Neural progenitor cell (in vitro differentiated cells): ENCODE data around the gene PDE7B. TPM values are rescaled to one million over a fixed set of nuclear protein-coding genes. Genes with fewer than 3 reads are reported as not detected.

Experiments used
- DNase-seq: peaks from one replicate; pipeline ENCODE4 v3.0.0-alpha.2; 2016; ENCODE audit warnings: low spot score
- H2AFZ ChIP-seq: fragments of 200-600 bp; sonication (generic); replicated peaks from 2 replicates; pipeline ENCODE4 v1.6.1; 2016; ENCODE audit warnings: antibody characterized with exemption
- H3F3A ChIP-seq: fragments of 200-600 bp; sonication (generic); 2 replicates; pipeline ENCODE4 v1.6.1; 2016; ENCODE audit warnings: antibody characterized with exemption, low read depth
- H3K27ac ChIP-seq: fragments of 200-600 bp; sonication (generic); 2 replicates; pipeline ENCODE4 v1.5.1; 2016; ENCODE audit warnings: mild to moderate bottlenecking
- H3K27me3 ChIP-seq: fragments of 200-600 bp; sonication (generic); 2 replicates; pipeline ENCODE4 v1.6.1; 2016; ENCODE audit warnings: mild to moderate bottlenecking, moderate library complexity
- H3K36me3 ChIP-seq: fragments of 200-600 bp; sonication (generic); 2 replicates; pipeline ENCODE4 v1.5.1; 2016
- H3K4me1 ChIP-seq: fragments of 200-600 bp; sonication (generic); 2 replicates; pipeline ENCODE4 v1.6.1; 2016; ENCODE audit warnings: mixed run types
- H3K4me2 ChIP-seq: fragments of 200-600 bp; sonication (generic); 2 replicates; pipeline ENCODE4 v1.6.1; 2016
- H3K4me3 ChIP-seq: fragments of 200-600 bp; sonication (generic); 2 replicates; pipeline ENCODE4 v1.5.1; 2016
- H3K79me2 ChIP-seq: fragments of 200-600 bp; sonication (generic); 2 replicates; pipeline ENCODE4 v1.6.1; 2016; ENCODE audit warnings: low read depth
- H3K9ac ChIP-seq: fragments of 200-600 bp; sonication (generic); 2 replicates; pipeline ENCODE4 v1.6.1; 2016
- H3K9me3 ChIP-seq: fragments of 200-600 bp; sonication (generic); 2 replicates; pipeline ENCODE4 v1.5.1; 2016; ENCODE audit warnings: low read depth
- H4K20me1 ChIP-seq: fragments of 200-600 bp; sonication (generic); 2 replicates; pipeline ENCODE4 v1.6.1; 2016; ENCODE audit warnings: low read depth
- H3K27ac Mint-ChIP-seq: 3 replicates; pipeline ENCODE4 v1.8.0; 2021; ENCODE audit warnings: mixed read lengths
- H3K27me3 Mint-ChIP-seq: 2 replicates; pipeline ENCODE4 v1.8.0; 2022; ENCODE audit warnings: low read depth, mild to moderate bottlenecking, inconsistent platforms, moderate library complexity, mixed read lengths; ENCODE audit not compliant: insufficient read depth
- H3K36me3 Mint-ChIP-seq: 3 replicates; pipeline ENCODE4 v1.8.0; 2021; ENCODE audit warnings: mixed read lengths
- H3K4me1 Mint-ChIP-seq: 3 replicates; pipeline ENCODE4 v1.8.0; 2021; ENCODE audit warnings: mixed read lengths
- H3K4me3 Mint-ChIP-seq: 3 replicates; pipeline ENCODE4 v1.8.0; 2021; ENCODE audit warnings: mild to moderate bottlenecking, moderate library complexity, mixed read lengths
- H3K9me3 Mint-ChIP-seq: 3 replicates; pipeline ENCODE4 v1.8.0; 2020; ENCODE audit warnings: mixed read lengths
- EZH2 ChIP-seq: fragments of 200-600 bp; sonication (generic); IDR thresholded peaks from 2 replicates; pipeline ENCODE4 v1.6.1; 2017; ENCODE audit warnings: antibody characterized with exemption, mild to moderate bottlenecking, moderate library complexity
- EZH2phosphoT487 ChIP-seq: fragments of 200-600 bp; sonication (generic); IDR thresholded peaks from 2 replicates; pipeline ENCODE4 v1.6.1; 2017; ENCODE audit warnings: antibody characterized with exemption
- total RNA-seq: library from RNA; depleted of rRNA; stranded (reverse); fragments of >200 nt; gene quantifications from 2 replicates; pipeline ENCODE4 v1.2.3, GENCODE V29; 2015; ENCODE audit warnings: low replicate concordance
- TF ChIP-seq, protein P1 (sequence below): fragments of 200-600 bp; sonication (generic); IDR thresholded peaks from 2 replicates; pipeline ENCODE4 v1.5.1; 2017; ENCODE audit warnings: antibody characterized with exemption, mild to moderate bottlenecking

PDE7B gene
- total RNA-seq, 1 donor from 2014 or later: 0.04 TPM

DNA sequence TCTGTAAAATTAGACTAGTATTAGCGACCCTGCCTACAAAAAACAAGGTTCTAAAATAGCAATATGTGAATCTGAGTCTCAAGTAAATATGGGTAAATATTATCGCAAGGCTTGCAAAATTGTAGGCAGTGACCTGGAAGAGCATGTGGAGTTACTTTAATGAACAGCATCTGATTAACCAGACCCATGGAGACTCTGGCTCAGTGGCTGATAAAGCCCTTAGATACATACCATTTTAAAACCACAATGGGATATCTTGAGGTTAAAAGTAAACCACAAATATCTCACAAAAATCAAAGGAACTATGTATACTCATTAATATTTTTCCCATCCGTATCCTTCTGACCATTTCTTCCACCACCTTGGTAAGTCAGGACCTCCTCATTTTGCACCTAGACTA is 211.6 kb downstream of the PDE7B start:
- Mint-ChIP-seq H3K4me3 (no peak overlapping the region), H3K36me3 (no peaks in the 10 kb centered on the region), H3K4me1 (peaks cover 16% of the 10 kb centered on the region), H3K27ac (no peak overlapping the region), H3K27me3 (no peaks in the 10 kb centered on the region), H3K9me3 (no peaks in the 10 kb centered on the region)
- Histone ChIP-seq H3K9ac (no peak overlapping the region), H3K4me2 (no peak overlapping the region), H3K4me3 (no peak overlapping the region), H3K4me1 (no peaks in the 10 kb centered on the region), H3K9me3 (no peaks in the 10 kb centered on the region), H4K20me1 (no peaks in the 10 kb centered on the region), H3K79me2 (no peaks in the 10 kb centered on the region), H3K36me3 (no peaks in the 10 kb centered on the region), H3F3A (no peaks in the 10 kb centered on the region), H2AFZ (no peak overlapping the region), H3K27ac (no peak overlapping the region), H3K27me3 (no peaks in the 10 kb centered on the region)
- no peak for DNase-seq
- no peak for TF ChIP-seq EZH2

DNA sequence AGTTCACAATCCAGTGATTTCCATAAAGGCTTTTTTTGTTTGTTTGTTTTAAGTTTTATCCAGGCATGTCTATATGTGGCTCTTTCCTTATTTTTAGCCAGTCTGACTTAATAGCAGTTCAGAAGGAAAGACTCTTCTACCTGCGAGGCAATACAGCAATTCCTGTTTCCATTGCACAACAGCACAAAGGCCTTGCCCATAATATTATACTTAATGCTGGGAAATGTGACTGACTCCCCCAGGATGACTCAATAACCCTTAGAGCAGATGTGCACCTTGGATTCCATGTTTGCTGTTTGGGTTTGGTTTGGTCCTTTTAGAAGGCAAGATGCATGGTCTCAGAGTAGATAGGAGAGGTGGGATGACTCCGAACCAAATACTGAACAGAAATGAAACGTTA is 214.5 kb downstream of the PDE7B start:
- H3K36me3 ChIP-seq: no peaks in the 10 kb centered on the region
- H3K27me3 ChIP-seq: no peaks in the 10 kb centered on the region
- H3K4me1 ChIP-seq: no peaks in the 10 kb centered on the region
- no peak overlapping the region for H3K4me3 ChIP-seq
- Mint-ChIP-seq H3K27ac (no peak overlapping the region), H3K4me3 (no peak overlapping the region), H3K27me3 (no peaks in the 10 kb centered on the region), H3K9me3 (no peaks in the 10 kb centered on the region), H3K4me1 (peaks cover 13% of the 10 kb centered on the region), H3K36me3 (no peaks in the 10 kb centered on the region)
- H3K9me3 ChIP-seq: no peaks in the 10 kb centered on the region
- no peaks in the 10 kb centered on the region for H4K20me1 ChIP-seq
- H3K79me2 ChIP-seq: no peaks in the 10 kb centered on the region
- H3K27ac ChIP-seq: no peak overlapping the region
- H2AFZ ChIP-seq: no peak overlapping the region
- H3K4me2 ChIP-seq: no peak overlapping the region
- no peak overlapping the region for H3K9ac ChIP-seq
- no peak for DNase-seq
- no peak for TF ChIP-seq EZH2
- TF ChIP-seq, protein P1, sequence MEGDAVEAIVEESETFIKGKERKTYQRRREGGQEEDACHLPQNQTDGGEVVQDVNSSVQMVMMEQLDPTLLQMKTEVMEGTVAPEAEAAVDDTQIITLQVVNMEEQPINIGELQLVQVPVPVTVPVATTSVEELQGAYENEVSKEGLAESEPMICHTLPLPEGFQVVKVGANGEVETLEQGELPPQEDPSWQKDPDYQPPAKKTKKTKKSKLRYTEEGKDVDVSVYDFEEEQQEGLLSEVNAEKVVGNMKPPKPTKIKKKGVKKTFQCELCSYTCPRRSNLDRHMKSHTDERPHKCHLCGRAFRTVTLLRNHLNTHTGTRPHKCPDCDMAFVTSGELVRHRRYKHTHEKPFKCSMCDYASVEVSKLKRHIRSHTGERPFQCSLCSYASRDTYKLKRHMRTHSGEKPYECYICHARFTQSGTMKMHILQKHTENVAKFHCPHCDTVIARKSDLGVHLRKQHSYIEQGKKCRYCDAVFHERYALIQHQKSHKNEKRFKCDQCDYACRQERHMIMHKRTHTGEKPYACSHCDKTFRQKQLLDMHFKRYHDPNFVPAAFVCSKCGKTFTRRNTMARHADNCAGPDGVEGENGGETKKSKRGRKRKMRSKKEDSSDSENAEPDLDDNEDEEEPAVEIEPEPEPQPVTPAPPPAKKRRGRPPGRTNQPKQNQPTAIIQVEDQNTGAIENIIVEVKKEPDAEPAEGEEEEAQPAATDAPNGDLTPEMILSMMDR: no peak
- H3F3A ChIP-seq: no peaks in the 10 kb centered on the region

DNA sequence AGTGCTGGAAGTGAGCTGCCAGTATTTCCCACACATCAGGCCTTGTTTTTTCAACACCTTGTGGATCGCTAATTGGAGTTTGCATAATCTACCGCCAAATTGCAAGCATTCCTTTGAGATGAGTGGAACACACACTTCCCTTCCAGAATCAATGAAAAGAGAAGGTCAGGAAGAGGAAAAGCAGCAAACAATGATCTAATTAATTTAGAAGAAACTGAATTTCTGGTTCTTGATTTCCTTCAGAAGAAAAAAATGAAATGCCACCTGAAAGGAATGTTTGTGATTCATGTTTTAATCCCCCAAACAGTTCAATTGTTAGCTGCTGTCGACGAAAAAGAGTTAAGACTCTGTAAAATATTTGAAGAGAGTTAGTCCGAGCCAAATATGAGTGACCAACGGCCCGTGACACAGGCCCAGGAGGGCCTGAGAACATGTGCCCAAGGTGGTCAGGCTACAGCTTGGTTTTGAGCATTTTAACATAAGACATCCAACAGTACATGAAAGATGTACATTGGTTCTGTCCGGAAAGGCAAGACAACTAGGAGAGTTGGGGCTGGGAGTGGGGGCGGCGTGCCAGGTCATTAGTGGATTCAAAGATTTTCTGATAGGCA is 216.3 kb downstream of the PDE7B start:
- H2AFZ ChIP-seq: no peak overlapping the region
- peaks cover 13% of the 10 kb centered on the region for H3K4me1 Mint-ChIP-seq
- H3K4me1 ChIP-seq: no peaks in the 10 kb centered on the region
- H3K36me3 Mint-ChIP-seq: no peaks in the 10 kb centered on the region
- H3K79me2 ChIP-seq: no peaks in the 10 kb centered on the region
- H4K20me1 ChIP-seq: no peaks in the 10 kb centered on the region
- H3K27ac Mint-ChIP-seq: no peak overlapping the region
- no peak overlapping the region for H3K27ac ChIP-seq
- H3K9me3 ChIP-seq: no peaks in the 10 kb centered on the region
- H3K4me3 ChIP-seq: no peak overlapping the region
- H3K4me2 ChIP-seq: no peak overlapping the region
- H3F3A ChIP-seq: no peaks in the 10 kb centered on the region
- H3K9ac ChIP-seq: no peak overlapping the region
- no peaks in the 10 kb centered on the region for H3K36me3 ChIP-seq
- no peaks in the 10 kb centered on the region for H3K27me3 ChIP-seq
- peak; percentile 41 for DNase-seq
- no peaks in the 10 kb centered on the region for H3K27me3 Mint-ChIP-seq
- H3K4me3 Mint-ChIP-seq: no peak overlapping the region
- no peaks in the 10 kb centered on the region for H3K9me3 Mint-ChIP-seq
- TF ChIP-seq EZH2phosphoT487 (no peak), EZH2 (no peak)
- TF ChIP-seq, protein P1: no peak

DNA sequence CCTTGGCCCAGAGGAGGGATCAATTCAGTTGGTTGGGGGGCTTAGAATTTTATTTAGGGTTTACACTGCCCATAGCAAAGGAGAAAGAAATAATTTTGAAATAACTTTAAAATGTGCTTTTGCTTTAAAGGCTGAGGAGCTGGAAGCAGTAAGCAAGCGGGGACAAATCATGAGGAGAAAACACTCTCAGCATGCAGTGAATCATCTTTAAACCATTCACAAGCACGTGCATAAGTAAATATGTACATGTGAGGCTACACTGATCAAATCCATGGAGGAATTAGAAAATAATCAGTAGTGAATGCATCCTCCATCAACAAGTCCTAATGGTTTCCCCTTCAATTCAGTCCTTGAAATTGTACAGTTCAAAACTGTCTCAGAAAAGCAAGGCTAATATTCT is 217.6 kb downstream of the PDE7B start:
- Histone ChIP-seq H2AFZ (no peak overlapping the region), H3K9ac (no peak overlapping the region), H3K4me3 (no peak overlapping the region), H3K4me1 (no peaks in the 10 kb centered on the region), H3K4me2 (no peak overlapping the region), H4K20me1 (no peaks in the 10 kb centered on the region), H3K79me2 (no peaks in the 10 kb centered on the region), H3F3A (no peaks in the 10 kb centered on the region), H3K9me3 (no peaks in the 10 kb centered on the region), H3K36me3 (no peaks in the 10 kb centered on the region), H3K27ac (no peak overlapping the region), H3K27me3 (no peaks in the 10 kb centered on the region)
- Mint-ChIP-seq H3K4me3 (no peak overlapping the region), H3K9me3 (no peaks in the 10 kb centered on the region), H3K4me1 (peaks cover 13% of the 10 kb centered on the region), H3K27ac (peak overlapping the region; percentile 19), H3K27me3 (no peaks in the 10 kb centered on the region), H3K36me3 (no peaks in the 10 kb centered on the region)
- DNase-seq: no peak
- TF ChIP-seq EZH2phosphoT487 (no peak), EZH2 (no peak)
- TF ChIP-seq, protein P1: no peak
